Neural cell (in vitro differentiated cells): ENCODE measurements around the gene SPOCK1. TPM values are rescaled to one million over a fixed set of nuclear protein-coding genes. Genes with fewer than 3 reads are reported as not detected.

ENCODE experiments used
- H2AFZ ChIP-seq: fragments of 200-600, 300-800 bp; sonication (generic), shearing (Covaris generic); 2 replicates; pipeline ENCODE4 v1.6.0; 2014; ENCODE audit warnings: low read depth, mild to moderate bottlenecking, antibody characterized with exemption, low read length, moderate library complexity
- H3F3A ChIP-seq: fragments of 200-600 bp; shearing (Covaris generic); 2 replicates; pipeline ENCODE4 v1.6.1; 2016; ENCODE audit warnings: mild to moderate bottlenecking, moderate library complexity, mixed read lengths, antibody characterized with exemption, low read length; ENCODE audit not compliant: insufficient read depth, poor library complexity, severe bottlenecking
- H3K27ac ChIP-seq: fragments of 200-600, 300-800 bp; sonication (generic), shearing (Covaris generic); 2 replicates; pipeline ENCODE4 v1.5.1; 2014; ENCODE audit warnings: mild to moderate bottlenecking, low read length, moderate library complexity
- H3K27me3 ChIP-seq: fragments of 300-800, 200-600 bp; sonication (generic), shearing (Covaris generic); 2 replicates; pipeline ENCODE4 v1.6.0; 2014; ENCODE audit warnings: mild to moderate bottlenecking, low read depth, low read length, moderate library complexity; ENCODE audit not compliant: insufficient read depth
- H3K36me3 ChIP-seq: fragments of 300-800, 200-600 bp; sonication (generic), shearing (Covaris generic); 2 replicates; pipeline ENCODE4 v1.5.1; 2014; ENCODE audit warnings: mild to moderate bottlenecking, antibody characterized with exemption, low read length, moderate library complexity; ENCODE audit not compliant: insufficient read depth
- H3K4me2 ChIP-seq: fragments of 300-800, 200-600 bp; sonication (generic), shearing (Covaris generic); 2 replicates; pipeline ENCODE4 v1.6.0; 2014; ENCODE audit warnings: mild to moderate bottlenecking, low read length
- H3K4me3 ChIP-seq: fragments of 300-800, 200-600 bp; sonication (generic), shearing (Covaris generic); 2 replicates; pipeline ENCODE4 v1.5.1; 2014; ENCODE audit warnings: mild to moderate bottlenecking, low read length, moderate library complexity
- H3K79me2 ChIP-seq: fragments of 200-600 bp; shearing (Covaris generic); replicated peaks from 2 replicates; pipeline ENCODE4 v1.6.0; 2014; ENCODE audit warnings: mild to moderate bottlenecking, low read length, moderate library complexity; ENCODE audit not compliant: insufficient read depth
- H3K9ac ChIP-seq: fragments of 300-800, 200-600 bp; sonication (generic), shearing (Covaris generic); 2 replicates; pipeline ENCODE4 v1.6.1; 2016; ENCODE audit warnings: mild to moderate bottlenecking, low read length, mixed read lengths
- H3K9me2 ChIP-seq: fragments of 200-600 bp; shearing (Covaris generic); 2 replicates; pipeline ENCODE4 v1.6.1; 2016; ENCODE audit warnings: mild to moderate bottlenecking, low read length, mixed read lengths; ENCODE audit not compliant: insufficient read depth
- H3K9me3 ChIP-seq: fragments of 200-600, 300-800 bp; sonication (generic), shearing (Covaris generic); 2 replicates; pipeline ENCODE4 v1.6.1; 2016; ENCODE audit warnings: mild to moderate bottlenecking, mixed run types, low read length, moderate library complexity, mixed read lengths
- H4K20me1 ChIP-seq: fragments of 200-600 bp; shearing (Covaris generic); 2 replicates; pipeline ENCODE4 v1.6.1; 2016; ENCODE audit warnings: mild to moderate bottlenecking, mixed run types; ENCODE audit not compliant: insufficient read depth
- CTCF ChIP-seq: fragments of 450-650 bp; IDR thresholded peaks from 2 replicates; pipeline ENCODE4 v1.5.1; 2014; ENCODE audit warnings: antibody characterized with exemption, mild to moderate bottlenecking, moderate library complexity; ENCODE audit not compliant: poor library complexity, severe bottlenecking
- EP300 ChIP-seq: fragments of 450-650 bp; conservative IDR thresholded peaks from 2 replicates; pipeline ENCODE4 v1.6.1; 2014; ENCODE audit warnings: antibody characterized with exemption, mild to moderate bottlenecking, moderate library complexity; ENCODE audit not compliant: poor library complexity, severe bottlenecking
- EZH2 ChIP-seq: fragments of 200-600, 300-800 bp; shearing (Covaris generic), sonication (generic); IDR thresholded peaks from 2 replicates; pipeline ENCODE4 v1.6.1; 2014; ENCODE audit warnings: antibody characterized with exemption, low read length, borderline replicate concordance, mild to moderate bottlenecking; ENCODE audit not compliant: insufficient read depth, poor library complexity, severe bottlenecking
- MXI1 ChIP-seq: fragments of 450-650 bp; conservative IDR thresholded peaks from 2 replicates; pipeline ENCODE4 v1.6.1; 2014; ENCODE audit warnings: antibody characterized with exemption, mild to moderate bottlenecking; ENCODE audit not compliant: poor library complexity, severe bottlenecking
- POLR2AphosphoS5 ChIP-seq: IDR thresholded peaks from 2 replicates; pipeline ENCODE4 v1.6.1; 2012
- RAD21 ChIP-seq: fragments of 450-650 bp; conservative IDR thresholded peaks from 2 replicates; pipeline ENCODE4 v1.6.1; 2014; ENCODE audit warnings: antibody characterized with exemption, mild to moderate bottlenecking, moderate library complexity
- REST ChIP-seq: IDR thresholded peaks from 2 replicates; pipeline ENCODE4 v1.6.1; 2012; ENCODE audit warnings: borderline replicate concordance
- SMC3 ChIP-seq: fragments of 450-650 bp; conservative IDR thresholded peaks from 2 replicates; pipeline ENCODE4 v1.6.1; 2014; ENCODE audit warnings: antibody characterized with exemption, mild to moderate bottlenecking, moderate library complexity; ENCODE audit not compliant: poor library complexity
- TAF1 ChIP-seq: IDR thresholded peaks from 2 replicates; pipeline ENCODE4 v1.6.1; 2012; ENCODE audit warnings: low read depth
- polyA plus RNA-seq: library from polyadenylated mRNA; depleted of rRNA; stranded (reverse); fragments of >200 nt; gene quantifications from 2 replicates; pipeline ENCODE4 v1.2.3, GENCODE V29; 2014

The SPOCK1 gene
- polyA plus RNA-seq, 1 donor from 2014 or later = 33.6 TPM

GRCh38 chr5:137313526-137314175 is 185.5 kb downstream of the SPOCK1 start:
- no peak overlapping the region for H3K27ac ChIP-seq
- no peaks in the 10 kb centered on the region for H3F3A ChIP-seq
- H3K9me3 ChIP-seq = no peaks in the 10 kb centered on the region
- no peak overlapping the region for H3K4me2 ChIP-seq
- H3K36me3 ChIP-seq = no peaks in the 10 kb centered on the region
- TF ChIP-seq MXI1 (no peak), RAD21 (no peak), EZH2 (no peak), CTCF (no peak), SMC3 (no peak), POLR2AphosphoS5 (no peak), TAF1 (no peak), EP300 (no peak), REST (no peak)
- H3K4me3 ChIP-seq = no peak overlapping the region
- H3K9ac ChIP-seq = no peak overlapping the region
- no peaks in the 10 kb centered on the region for H3K27me3 ChIP-seq
- no peaks in the 10 kb centered on the region for H4K20me1 ChIP-seq
- no peak overlapping the region for H2AFZ ChIP-seq
- no peaks in the 10 kb centered on the region for H3K9me2 ChIP-seq
- H3K79me2 ChIP-seq = no peaks in the 10 kb centered on the region

GRCh38 chr5:137312011-137312410 is 187.1 kb downstream of the SPOCK1 start:
- H3K9ac ChIP-seq = no peak overlapping the region
- H3K36me3 ChIP-seq = no peaks in the 10 kb centered on the region
- no peaks in the 10 kb centered on the region for H3K9me2 ChIP-seq
- no peak overlapping the region for H3K4me2 ChIP-seq
- no peaks in the 10 kb centered on the region for H3K79me2 ChIP-seq
- H3K27ac ChIP-seq = no peak overlapping the region
- H3K27me3 ChIP-seq = no peaks in the 10 kb centered on the region
- no peaks in the 10 kb centered on the region for H3F3A ChIP-seq
- no peak overlapping the region for H2AFZ ChIP-seq
- no peak for TF ChIP-seq REST
- H3K4me3 ChIP-seq = no peak overlapping the region
- no peaks in the 10 kb centered on the region for H3K9me3 ChIP-seq
- no peaks in the 10 kb centered on the region for H4K20me1 ChIP-seq
